Common myeloid progenitor, CD34-positive (primary cell): Measurements from ENCODE around the gene RHO.
"Not testable (repeated sequence)": the region's sequence is repeated elsewhere in the genome, so short reads cannot be mapped to it uniquely, and the experiment has no call there.

ENCODE experiments used
- CTCF ChIA-PET: fragments of 350-600 bp; sonication (Branson Sonifier 250); formaldehyde crosslinking; loops from one replicate; lab custom pipeline; 2021; ENCODE audit warnings: antibody characterized with exemption; lab: Charles Lee
- POLR2A ChIA-PET: fragments of 350-600 bp; sonication (Branson Sonifier 250); formaldehyde crosslinking; loops from one replicate; lab custom pipeline; 2021; ENCODE audit warnings: antibody characterized with exemption; lab: Charles Lee
- DNase-seq, 3 donors: peaks; one replicate each; pipeline versions ENCODE4 v3.0.0 to v3.0.0-alpha.2; 2013
- H3K27ac ChIP-seq, 2 experiments: 1 replicate in 1 of 2; 2 replicates in 1 of 2; pipeline ENCODE4 v1.7.0; 2013; ENCODE audit warnings: inconsistent platforms in 2 of 2, low read length in 2 of 2, mild to moderate bottlenecking in 2 of 2, low read depth in 1 of 2, moderate library complexity in 1 of 2; ENCODE audit not compliant: severe bottlenecking in 2 of 2, insufficient read depth in 1 of 2, poor library complexity in 1 of 2
- H3K27me3 ChIP-seq, 5 experiments: replicated peaks in 2 of 5; 1 replicate in 3 of 5; 2 replicates in 2 of 5; pipeline versions ENCODE4 v1.6.1 to v1.7.0; 2013; ENCODE audit warnings: low read length in 4 of 5, mild to moderate bottlenecking in 2 of 5, moderate library complexity in 2 of 5, inconsistent platforms in 1 of 5; ENCODE audit not compliant: insufficient read depth in 5 of 5, control insufficient read depth in 4 of 5
- H3K36me3 ChIP-seq, 4 experiments: 1 replicate in 2 of 4; 2 replicates in 2 of 4; pipeline versions ENCODE4 v1.6.1 to v1.7.0; 2013; ENCODE audit warnings: low read length in 3 of 4, control low read depth in 1 of 4, mild to moderate bottlenecking in 1 of 4; ENCODE audit not compliant: control insufficient read depth in 4 of 4, insufficient read depth in 4 of 4
- H3K4me1 ChIP-seq, 4 experiments: 1 replicate in 3 of 4; 2 replicates in 1 of 4; pipeline versions ENCODE4 v1.6.1 to v1.7.1; 2013; ENCODE audit warnings: low read length in 3 of 4, mild to moderate bottlenecking in 3 of 4, control low read depth in 1 of 4, inconsistent platforms in 1 of 4, moderate library complexity in 1 of 4; ENCODE audit not compliant: control insufficient read depth in 4 of 4, insufficient read depth in 4 of 4; ENCODE audit errors: control extremely low read depth in 1 of 4
- H3K4me3 ChIP-seq, 7 experiments: 1 replicate in 4 of 7; 2 replicates in 3 of 7; pipeline versions ENCODE4 v1.5.1 to v1.7.0; 2013; ENCODE audit warnings: mild to moderate bottlenecking in 7 of 7, low read length in 6 of 7, moderate library complexity in 6 of 7, inconsistent platforms in 2 of 7, low read depth in 2 of 7, control low read depth in 1 of 7; ENCODE audit not compliant: insufficient read depth in 4 of 7, control insufficient read depth in 1 of 7; ENCODE audit errors: extremely low read depth in 1 of 7
- H3K9me3 ChIP-seq, 5 experiments: 1 replicate in 4 of 5; 2 replicates in 1 of 5; pipeline versions ENCODE4 v1.6.1 to v1.7.1; 2013; ENCODE audit warnings: low read length in 4 of 5, mild to moderate bottlenecking in 2 of 5, inconsistent platforms in 1 of 5, low read depth in 1 of 5, moderate library complexity in 1 of 5; ENCODE audit not compliant: control insufficient read depth in 4 of 5, insufficient read depth in 2 of 5; ENCODE audit errors: control extremely low read depth in 1 of 5
- WGBS: methylation state at CpG from one replicate; pipeline ENCODE4 v1.1.5; 2013; ENCODE audit not compliant: insufficient coverage; 5-methylcytosine and 5-hydroxymethylcytosine counted together

The RHO gene

DNA sequence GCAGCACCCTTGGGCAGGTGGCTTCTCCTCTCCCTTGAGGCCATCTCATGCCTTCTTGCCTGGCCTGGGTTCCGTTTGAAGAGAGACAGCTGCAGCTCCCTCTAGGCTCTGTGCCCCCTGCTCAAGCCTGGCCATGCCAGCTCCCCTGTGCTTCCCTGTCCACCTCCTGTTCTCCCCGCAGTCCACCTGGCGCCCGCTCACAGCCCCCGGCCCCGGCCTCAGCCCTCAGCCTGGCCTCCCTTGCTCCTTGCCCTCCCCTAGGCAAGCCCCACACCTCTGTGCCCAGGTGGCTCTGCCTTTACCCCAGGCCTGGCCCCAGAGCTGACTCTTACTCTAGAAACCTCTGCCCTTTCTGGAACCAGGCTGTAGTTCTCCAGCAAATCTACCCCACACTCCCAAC is 13.9 kb upstream of the RHO start:
- ChIA-PET POLR2A (no interaction called here), CTCF (no interaction called here)
- no peak for DNase-seq
- Histone ChIP-seq H3K9me3 (no peaks in the 10 kb centered on the region), H3K4me1 (no peaks in the 10 kb centered on the region), H3K4me3 (no peak overlapping the region), H3K27ac (no peak overlapping the region), H3K36me3 (peaks cover 12 to 89% (median 30%) of the 10 kb centered on the region in 4 experiments), H3K27me3 (no peaks in the 10 kb centered on the region)
- WGBS, result 100% methylated on average over 5 of the region's 6 CpGs

GRCh38 chr3:129515108-129515820 is 13.2 kb upstream of the RHO start:
- DNase-seq, H3K9me3 ChIP-seq, CTCF ChIA-PET, H3K27ac ChIP-seq, H3K4me1 ChIP-seq, H3K4me3 ChIP-seq, H3K27me3 ChIP-seq, POLR2A ChIA-PET: not testable (repeated sequence)
- WGBS, result 98% methylated on average over 11 of the region's 25 CpGs
- peaks cover 9 to 87% (median 33%) of the 10 kb centered on the region in 4 experiments for H3K36me3 ChIP-seq

- H3K27me3 ChIP-seq, H3K9me3 ChIP-seq, H3K27ac ChIP-seq, CTCF ChIA-PET, DNase-seq, H3K4me3 ChIP-seq, POLR2A ChIA-PET, H3K4me1 ChIP-seq: not testable (repeated sequence)
- WGBS, result 97% methylated on average over 4 of the region's 7 CpGs
- peaks cover 7 to 81% (median 30%) of the 10 kb centered on the region in 4 experiments for H3K36me3 ChIP-seq
Measured at GRCh38 chr3:129515821-129516432, 12.5 kb upstream of the RHO start.

DNA sequence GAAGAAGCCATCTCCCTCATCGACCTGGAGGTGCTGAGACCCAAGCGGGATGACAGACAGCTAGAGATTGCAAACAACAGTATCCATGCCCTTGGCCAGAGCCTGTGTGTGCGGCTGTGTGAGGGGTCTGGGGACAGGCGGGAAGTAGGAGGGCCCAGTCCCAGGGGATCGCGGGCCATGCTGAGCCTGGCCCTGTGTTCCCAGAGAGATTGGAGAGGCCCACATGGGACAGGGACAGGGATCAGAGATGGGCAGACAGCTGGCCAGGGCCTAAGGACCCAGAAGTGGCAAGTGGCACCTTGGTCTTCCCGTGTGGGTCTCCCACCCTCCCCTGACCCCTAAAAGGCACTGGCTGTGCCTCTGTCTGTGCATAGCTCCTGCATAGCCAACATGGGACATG is 10.9 kb upstream of the RHO start:
- 98% methylated on average over 4 of the region's 7 CpGs for WGBS
- Histone ChIP-seq H3K27ac (no peak overlapping the region), H3K4me1 (no peaks in the 10 kb centered on the region), H3K27me3 (no peaks in the 10 kb centered on the region), H3K4me3 (no peak overlapping the region), H3K9me3 (no peaks in the 10 kb centered on the region), H3K36me3 (peaks cover 4 to 68% (median 27%) of the 10 kb centered on the region in 4 experiments)
- CTCF ChIA-PET, result interaction anchor here (0.9 kb wide), 1 partner anchor 20 kb away, joined by 3 read pairs; no protein-coding TSS in a partner anchor
- POLR2A ChIA-PET, result no interaction called here
- DNase-seq, result no peak

GRCh38 chr3:129518038-129518561 is 10.3 kb upstream of the RHO start:
- no peaks in the 10 kb centered on the region for H3K9me3 ChIP-seq
- POLR2A ChIA-PET, result no interaction called here
- 98% methylated on average over 5 of the region's 8 CpGs for WGBS
- CTCF ChIA-PET, result interaction anchor here (0.9 kb wide), 1 partner anchor 19 kb away, joined by 3 read pairs; no protein-coding TSS in a partner anchor
- no peaks in the 10 kb centered on the region for H3K4me1 ChIP-seq
- no peaks in the 10 kb centered on the region for H3K27me3 ChIP-seq
- H3K27ac ChIP-seq, result no peak overlapping the region
- H3K36me3 ChIP-seq, result peaks cover 4 to 62% (median 24%) of the 10 kb centered on the region in 4 experiments
- no peak overlapping the region for H3K4me3 ChIP-seq
- no peak for DNase-seq

DNA sequence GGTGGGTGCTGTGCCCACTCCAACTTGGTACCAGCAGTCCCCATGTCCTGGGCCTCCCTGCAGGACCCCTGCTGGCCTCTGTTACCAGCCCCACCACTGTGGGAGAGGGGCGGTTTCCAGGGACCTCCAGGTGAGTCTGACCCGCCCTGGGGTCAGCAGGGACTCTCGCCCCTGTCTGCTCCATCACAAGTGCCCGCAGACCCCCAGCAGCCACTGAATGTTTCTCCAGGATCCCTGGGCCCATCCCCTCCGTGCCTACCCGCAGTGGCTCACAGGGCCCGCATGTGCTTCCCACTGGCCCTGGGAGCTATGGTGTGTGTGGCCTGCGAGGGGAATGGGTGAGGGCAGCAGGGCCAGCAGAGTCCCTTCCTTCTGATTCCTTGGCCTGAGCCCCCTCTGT is 9.9 kb upstream of the RHO start:
- DNase-seq, result no peak
- Histone ChIP-seq H3K4me1 (no peaks in the 10 kb centered on the region), H3K36me3 (peaks cover 4 to 57% (median 22%) of the 10 kb centered on the region in 4 experiments), H3K27me3 (no peaks in the 10 kb centered on the region), H3K9me3 (no peaks in the 10 kb centered on the region), H3K27ac (no peak overlapping the region), H3K4me3 (no peak overlapping the region)
- ChIA-PET POLR2A (no interaction called here), CTCF (no interaction called here)
- 98% methylated on average over 4 of the region's 8 CpGs for WGBS

- no peak overlapping the region for H3K4me3 ChIP-seq
- CTCF ChIA-PET, result no interaction called here
- DNase-seq, result no peak
- no peak overlapping the region for H3K27ac ChIP-seq
- no peaks in the 10 kb centered on the region for H3K27me3 ChIP-seq
- POLR2A ChIA-PET, result no interaction called here
- no peaks in the 10 kb centered on the region for H3K9me3 ChIP-seq
- H3K36me3 ChIP-seq, result peaks cover 4 to 48% (median 18%) of the 10 kb centered on the region in 4 experiments
- WGBS, result 100% methylated on average over 8 of the region's 10 CpGs
- H3K4me1 ChIP-seq, result no peaks in the 10 kb centered on the region
Measured at GRCh38 chr3:129519449-129519848, 9.0 kb upstream of the RHO start.
